Sigmoid colon (tissue), 7 donors: ENCODE results near the gene CYB5B. TPM values are rescaled to one million over a fixed set of nuclear protein-coding genes. Genes with fewer than 3 reads are reported as not detected.
A peak's percentile ranks its signal among the peaks of the same experiment; 100 is the strongest.
"Not testable (repeated sequence)": the region's sequence is repeated elsewhere in the genome, so short reads cannot be mapped to it uniquely, and the experiment has no call there.

Source experiments
- DNase-seq: peaks from one replicate; pipeline ENCODE4 v3.0.0-alpha.2; 2019
- H3K27ac ChIP-seq, 4 donors: fragments of 200-600 bp; sonication (generic); one replicate each; pipeline ENCODE4 v1.5.1; 2016 to 2019; ENCODE audit warnings: mild to moderate bottlenecking in 1 of 4
- H3K27me3 ChIP-seq, 3 donors: fragments of 200-600 bp; sonication (generic); one replicate each; pipeline ENCODE4 v1.5.1; 2019; ENCODE audit warnings: mild to moderate bottlenecking in 1 of 3
- H3K36me3 ChIP-seq, 4 donors: fragments of 200-600 bp; sonication (generic); one replicate each; pipeline ENCODE4 v1.5.1; 2016 to 2019
- H3K4me1 ChIP-seq, 4 donors: fragments of 200-600 bp; sonication (generic); one replicate each; pipeline ENCODE4 v1.5.1; 2017 to 2019
- H3K4me3 ChIP-seq, 4 donors: fragments of 200-600 bp; sonication (generic); one replicate each; pipeline ENCODE4 v1.5.1; 2017 to 2019; ENCODE audit warnings: mild to moderate bottlenecking in 2 of 4, moderate library complexity in 1 of 4
- H3K9me3 ChIP-seq, 4 donors: fragments of 200-600 bp in 3 of 4; sonication (generic) in 3 of 4; one replicate each; pipeline versions ENCODE4 v1.5.1 to v1.6.1; 2013 to 2019
- CTCF ChIP-seq, 4 experiments: fragments of 450-650 bp in 3 of 4; fragments of 200-600 bp in 1 of 4; IDR thresholded peaks; one replicate each; pipeline ENCODE4 v1.5.1; 2016 to 2019; ENCODE audit warnings: antibody characterized with exemption in 4 of 4, mild to moderate bottlenecking in 3 of 4, moderate library complexity in 2 of 4
- EP300 ChIP-seq, 4 donors: sonication (generic); formaldehyde crosslinking; IDR thresholded peaks; one replicate each; pipeline ENCODE4 v1.6.1; 2017; ENCODE audit warnings: antibody characterized with exemption in 4 of 4
- POLR2A ChIP-seq, 2 donors: fragments of 450-650 bp; IDR thresholded peaks; one replicate each; pipeline ENCODE4 v1.6.1; 2016; ENCODE audit warnings: antibody characterized with exemption in 2 of 2, mild to moderate bottlenecking in 2 of 2, moderate library complexity in 2 of 2
- POLR2AphosphoS5 ChIP-seq, 4 donors: sonication (generic); formaldehyde crosslinking; IDR thresholded peaks; one replicate each; pipeline ENCODE4 v1.6.1; 2017; ENCODE audit warnings: antibody characterized with exemption in 4 of 4
- WGBS, 2 donors: extraction: QIAGEN DNeasy Blood & Tissue Kit; methylation state at CpG; one replicate each; pipeline ENCODE4 v1.1.7; 2013; 5-methylcytosine and 5-hydroxymethylcytosine counted together
- intact Hi-C: fragments of 100-400 bp; cut with DNase I; formaldehyde crosslinking; loops from one replicate; pipeline ENCODE4 v1.15.1; 2023
- polyA plus RNA-seq, 3 donors: library from polyadenylated mRNA; stranded (reverse); fragments of 200-250 nt; gene quantifications; one replicate each; pipeline ENCODE4 v1.2.3, GENCODE V29; 2013
- total RNA-seq, 4 donors: library from RNA; depleted of rRNA; stranded (reverse); fragments of >200 nt; gene quantifications; one replicate each; pipeline ENCODE4 v1.1.0, GENCODE V29; 2016
- donor health status: healthy with polysubstance abuse.
- donor health status: Bipolar disorder and iron deficiency.
- donor health status: healthy.

Gene CYB5B
- total and polyA plus RNA-seq, 7 donors: 24.4 to 196 (median 43.8) TPM

GRCh38 chr16:69436896-69437295 lies 12.5 kb downstream of the CYB5B start:
- no peak for DNase-seq
- TF ChIP-seq CTCF (IDR thresholded peaks at IDR 0.05): no peak
- no peak for TF ChIP-seq EP300 (IDR thresholded peaks at IDR 0.05)
- TF ChIP-seq POLR2AphosphoS5 (IDR thresholded peaks at IDR 0.05): no peak
- TF ChIP-seq POLR2A (IDR thresholded peaks at IDR 0.05): no peak
- Histone ChIP-seq H3K27ac (no peak overlapping the region), H3K27me3 (no peaks in the 10 kb centered on the region), H3K4me1 (no peaks in the 10 kb centered on the region), H3K9me3 (no peaks in the 10 kb centered on the region), H3K4me3 (no peak overlapping the region), H3K36me3 (peaks cover 0 to 15% (median 2%) of the 10 kb centered on the region in 4 donors)
- intact Hi-C loops: no loop called here
- WGBS, 2 donors: 78 to 79% methylated on average over 2 of the region's 2 CpGs

GRCh38 chr16:69438465-69438864 lies 14.0 kb downstream of the CYB5B start:
- Histone ChIP-seq H3K36me3 (peaks cover 0 to 5% (median 0%) of the 10 kb centered on the region in 4 donors), H3K27me3 (no peaks in the 10 kb centered on the region), H3K4me1 (peaks cover 0 to 12% (median 3%) of the 10 kb centered on the region in 4 donors), H3K9me3 (no peaks in the 10 kb centered on the region), H3K27ac (no peak overlapping the region), H3K4me3 (no peak overlapping the region)
- 68 to 75% methylated on average over 3 of the region's 3 CpGs for WGBS, 2 donors
- no peak for DNase-seq
- no peak for TF ChIP-seq POLR2AphosphoS5 (IDR thresholded peaks at IDR 0.05)
- TF ChIP-seq POLR2A (IDR thresholded peaks at IDR 0.05): no peak
- TF ChIP-seq CTCF (IDR thresholded peaks at IDR 0.05): no peak
- TF ChIP-seq EP300 (IDR thresholded peaks at IDR 0.05): no peak
- intact Hi-C loops: no loop called here

- DNase-seq: no peak
- Histone ChIP-seq H3K4me3 (no peak overlapping the region), H3K4me1 (peaks cover 0 to 25% (median 16%) of the 10 kb centered on the region in 4 donors), H3K27me3 (no peaks in the 10 kb centered on the region), H3K36me3 (no peaks in the 10 kb centered on the region), H3K9me3 (no peaks in the 10 kb centered on the region), H3K27ac (no peak overlapping the region)
- WGBS, 2 donors: 44 to 91% methylated on average over 1 of the region's 1 CpG
- no peak for TF ChIP-seq POLR2A (IDR thresholded peaks at IDR 0.05)
- intact Hi-C loops: loop anchor here (5.0 kb wide), 1 partner anchor 127 kb away; the partner anchor contains the start of gene NFAT5
Observed at GRCh38 chr16:69440250-69440649, 15.8 kb downstream of the CYB5B start.

- not testable (repeated sequence) for H3K27ac ChIP-seq, H3K36me3 ChIP-seq, H3K9me3 ChIP-seq, H3K27me3 ChIP-seq, H3K4me3 ChIP-seq, DNase-seq
- 96 to 97% methylated on average over 7 of the region's 7 CpGs for WGBS, 2 donors
- peaks cover 0 to 31% (median 22%) of the 10 kb centered on the region in 4 donors for H3K4me1 ChIP-seq
- intact Hi-C loops: loop anchor here (5.0 kb wide), 1 partner anchor 126 kb away; the partner anchor contains the start of gene NFAT5
Observed at GRCh38 chr16:69441030-69441429, 16.6 kb downstream of the CYB5B start.

GRCh38 chr16:69443927-69444631 lies 19.7 kb downstream of the CYB5B start:
- TF ChIP-seq EP300 (IDR thresholded peaks at IDR 0.05) (no peak), POLR2A (IDR thresholded peaks at IDR 0.05) (no peak), CTCF (IDR thresholded peaks at IDR 0.05) (peak in 1 of 4 experiments; percentile 11), POLR2AphosphoS5 (IDR thresholded peaks at IDR 0.05) (peak in 3 of 4 donors; percentile 31 to 54 (median 44))
- peak; percentile 84 for DNase-seq
- 44 to 60% methylated on average over 12 of the region's 12 CpGs for WGBS, 2 donors
- peaks cover 0 to 7% (median 3%) of the 10 kb centered on the region in 4 donors for H3K36me3 ChIP-seq
- no peaks in the 10 kb centered on the region for H3K27me3 ChIP-seq
- peak overlapping the region; percentile 66 to 82 (median 80) for H3K27ac ChIP-seq
- no peaks in the 10 kb centered on the region for H3K9me3 ChIP-seq
- intact Hi-C loops: loop anchor here (5.0 kb wide), 1 partner anchor 123 kb away; the partner anchor contains the start of gene NFAT5
- peak overlapping the region; percentile 2 to 35 (median 25) for H3K4me3 ChIP-seq
- H3K4me1 ChIP-seq: peaks cover 0 to 37% (median 28%) of the 10 kb centered on the region in 4 donors
